ENCODE data around the gene CCDC33. TPM values are rescaled to one million over a fixed set of nuclear protein-coding genes. Genes with fewer than 3 reads are reported as not detected.
A peak's percentile ranks its signal among the peaks of the same experiment; 100 is the strongest.

Gene CCDC33
- total and polyA plus RNA-seq, 2 experiments from 2014 or later: 2.6 to 2.8 TPM

DNA sequence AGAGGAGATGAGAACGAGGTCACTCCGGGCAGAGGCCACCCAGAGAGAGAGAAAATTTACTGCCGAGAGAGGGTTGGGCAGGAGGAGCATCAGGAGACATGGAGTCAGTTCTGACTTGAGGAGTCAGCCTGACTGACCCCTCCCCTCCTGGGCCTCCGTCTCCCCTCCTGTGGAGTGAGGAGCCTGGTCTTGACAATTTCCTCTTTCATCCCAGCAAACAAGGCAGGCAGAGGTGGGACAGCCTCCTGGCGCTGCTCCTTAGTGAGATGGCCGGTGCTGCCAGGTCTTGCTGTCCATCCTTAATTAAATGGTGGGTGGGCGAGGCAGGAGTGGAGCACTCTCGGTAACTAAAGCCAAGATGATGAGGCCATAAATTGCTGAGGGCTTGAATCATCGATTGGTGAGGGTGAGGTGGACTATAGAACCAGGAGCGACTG is 70.7 kb downstream of the CCDC33 start:
- Histone ChIP-seq H3K9me2 (ENCODE audit: insufficient read depth) (no peaks in the 10 kb centered on the region), H3K27ac (ENCODE audit: low read depth) (no peak overlapping the region), H3K36me3 (ENCODE audit: insufficient read depth) (no peaks in the 10 kb centered on the region), H3F3A (replicated peaks; ENCODE audit: low read depth) (no peaks in the 10 kb centered on the region; the same call in 1 of the 2 replicates), H3K4me2 (no peak overlapping the region), H3K4me1 (ENCODE audit: insufficient read depth) (peaks cover 50% of the 10 kb centered on the region), H2AFZ (no peak overlapping the region), H4K20me1 (replicated peaks; ENCODE audit: insufficient read depth) (no peaks in the 10 kb centered on the region), H3K4me3 (no peak overlapping the region), H3K79me2 (replicated peaks; ENCODE audit: insufficient read depth) (no peaks in the 10 kb centered on the region), H3K27me3 (ENCODE audit: insufficient read depth) (peaks cover 45% of the 10 kb centered on the region)
- TF ChIP-seq CREB1 (CRISPR knock-in tag; IDR thresholded peaks at IDR 0.05; ENCODE audit: low read depth) (no peak), ZNF331 (CRISPR knock-in tag; IDR thresholded peaks at IDR 0.05; ENCODE audit: low read depth) (no peak), ZNF114 (CRISPR knock-in tag; IDR thresholded peaks at IDR 0.05) (no peak), NANOG (IDR thresholded peaks at IDR 0.05; ENCODE audit: borderline replicate concordance) (no peak)
- TF ChIP-seq, protein P1, sequence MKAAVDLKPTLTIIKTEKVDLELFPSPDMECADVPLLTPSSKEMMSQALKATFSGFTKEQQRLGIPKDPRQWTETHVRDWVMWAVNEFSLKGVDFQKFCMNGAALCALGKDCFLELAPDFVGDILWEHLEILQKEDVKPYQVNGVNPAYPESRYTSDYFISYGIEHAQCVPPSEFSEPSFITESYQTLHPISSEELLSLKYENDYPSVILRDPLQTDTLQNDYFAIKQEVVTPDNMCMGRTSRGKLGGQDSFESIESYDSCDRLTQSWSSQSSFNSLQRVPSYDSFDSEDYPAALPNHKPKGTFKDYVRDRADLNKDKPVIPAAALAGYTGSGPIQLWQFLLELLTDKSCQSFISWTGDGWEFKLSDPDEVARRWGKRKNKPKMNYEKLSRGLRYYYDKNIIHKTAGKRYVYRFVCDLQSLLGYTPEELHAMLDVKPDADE (IDR thresholded peaks at IDR 0.05): no peak
- TF ChIP-seq, protein P2, sequence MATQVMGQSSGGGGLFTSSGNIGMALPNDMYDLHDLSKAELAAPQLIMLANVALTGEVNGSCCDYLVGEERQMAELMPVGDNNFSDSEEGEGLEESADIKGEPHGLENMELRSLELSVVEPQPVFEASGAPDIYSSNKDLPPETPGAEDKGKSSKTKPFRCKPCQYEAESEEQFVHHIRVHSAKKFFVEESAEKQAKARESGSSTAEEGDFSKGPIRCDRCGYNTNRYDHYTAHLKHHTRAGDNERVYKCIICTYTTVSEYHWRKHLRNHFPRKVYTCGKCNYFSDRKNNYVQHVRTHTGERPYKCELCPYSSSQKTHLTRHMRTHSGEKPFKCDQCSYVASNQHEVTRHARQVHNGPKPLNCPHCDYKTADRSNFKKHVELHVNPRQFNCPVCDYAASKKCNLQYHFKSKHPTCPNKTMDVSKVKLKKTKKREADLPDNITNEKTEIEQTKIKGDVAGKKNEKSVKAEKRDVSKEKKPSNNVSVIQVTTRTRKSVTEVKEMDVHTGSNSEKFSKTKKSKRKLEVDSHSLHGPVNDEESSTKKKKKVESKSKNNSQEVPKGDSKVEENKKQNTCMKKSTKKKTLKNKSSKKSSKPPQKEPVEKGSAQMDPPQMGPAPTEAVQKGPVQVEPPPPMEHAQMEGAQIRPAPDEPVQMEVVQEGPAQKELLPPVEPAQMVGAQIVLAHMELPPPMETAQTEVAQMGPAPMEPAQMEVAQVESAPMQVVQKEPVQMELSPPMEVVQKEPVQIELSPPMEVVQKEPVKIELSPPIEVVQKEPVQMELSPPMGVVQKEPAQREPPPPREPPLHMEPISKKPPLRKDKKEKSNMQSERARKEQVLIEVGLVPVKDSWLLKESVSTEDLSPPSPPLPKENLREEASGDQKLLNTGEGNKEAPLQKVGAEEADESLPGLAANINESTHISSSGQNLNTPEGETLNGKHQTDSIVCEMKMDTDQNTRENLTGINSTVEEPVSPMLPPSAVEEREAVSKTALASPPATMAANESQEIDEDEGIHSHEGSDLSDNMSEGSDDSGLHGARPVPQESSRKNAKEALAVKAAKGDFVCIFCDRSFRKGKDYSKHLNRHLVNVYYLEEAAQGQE (IDR thresholded peaks at IDR 0.05; ENCODE audit: unreplicated experiment): no peak
- TF ChIP-seq, protein P3, sequence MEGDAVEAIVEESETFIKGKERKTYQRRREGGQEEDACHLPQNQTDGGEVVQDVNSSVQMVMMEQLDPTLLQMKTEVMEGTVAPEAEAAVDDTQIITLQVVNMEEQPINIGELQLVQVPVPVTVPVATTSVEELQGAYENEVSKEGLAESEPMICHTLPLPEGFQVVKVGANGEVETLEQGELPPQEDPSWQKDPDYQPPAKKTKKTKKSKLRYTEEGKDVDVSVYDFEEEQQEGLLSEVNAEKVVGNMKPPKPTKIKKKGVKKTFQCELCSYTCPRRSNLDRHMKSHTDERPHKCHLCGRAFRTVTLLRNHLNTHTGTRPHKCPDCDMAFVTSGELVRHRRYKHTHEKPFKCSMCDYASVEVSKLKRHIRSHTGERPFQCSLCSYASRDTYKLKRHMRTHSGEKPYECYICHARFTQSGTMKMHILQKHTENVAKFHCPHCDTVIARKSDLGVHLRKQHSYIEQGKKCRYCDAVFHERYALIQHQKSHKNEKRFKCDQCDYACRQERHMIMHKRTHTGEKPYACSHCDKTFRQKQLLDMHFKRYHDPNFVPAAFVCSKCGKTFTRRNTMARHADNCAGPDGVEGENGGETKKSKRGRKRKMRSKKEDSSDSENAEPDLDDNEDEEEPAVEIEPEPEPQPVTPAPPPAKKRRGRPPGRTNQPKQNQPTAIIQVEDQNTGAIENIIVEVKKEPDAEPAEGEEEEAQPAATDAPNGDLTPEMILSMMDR (conservative IDR thresholded peaks at IDR 0.05; ENCODE audit: low read depth in 2 of 2): no peak
- DNase-seq (ENCODE audit: low spot score) (no peak), ATAC-seq (peak; percentile 3; the same call in 2 of the 3 replicates)
- peaks cover 53% of the 10 kb centered on the region for H3K27me3 Mint-ChIP-seq (ENCODE audit: insufficient read depth, low read depth, poor library complexity)
- H3K4me1 Mint-ChIP-seq: peaks cover 66% of the 10 kb centered on the region
- H3K36me3 Mint-ChIP-seq (ENCODE audit: low read depth): no peaks in the 10 kb centered on the region
- no peaks in the 10 kb centered on the region; the same call in 1 of the 3 replicates for H3K9me3 Mint-ChIP-seq
- H3K4me3 Mint-ChIP-seq: no peak overlapping the region
- no peak overlapping the region for H3K27ac Mint-ChIP-seq

All from GM23338 (cell line).